SK-N-DZ (cell line): ENCODE results near the gene ALDH3B1. TPM values are rescaled to one million over a fixed set of nuclear protein-coding genes. Genes with fewer than 3 reads are reported as not detected.
"Not testable (repeated sequence)": the region's sequence is repeated elsewhere in the genome, so short reads cannot be mapped to it uniquely, and the experiment has no call there.

Experiments used
- DNase-seq: peaks from one replicate; pipeline ENCODE4 v3.0.0-alpha.2; 2015; ENCODE audit warnings: low spot score
- polyA plus RNA-seq, 2 experiments: library from polyadenylated mRNA; depleted of rRNA; stranded (reverse); fragments of >200 nt; gene quantifications; 2 replicates each; pipeline ENCODE4 v1.2.3, GENCODE V29; 2014

Gene ALDH3B1
- polyA plus RNA-seq (2014; cell fraction: cytosol; rRNA removed): 0.77 and 1.3 TPM in 2 replicates
- polyA plus RNA-seq (2014; cell fraction: nucleus; rRNA removed): 1.1 TPM in 2 replicates

GRCh38 chr11:68010090-68011041, at the start of gene ALDH3B1:
TSS of gene ALDH3B1 (plus strand) at chr11:68010327. CDS start at chr11:68015298, 4,971 bp downstream.
- DNase-seq: peak; percentile 55

- not testable (repeated sequence) for DNase-seq
Observed at GRCh38 chr11:67963217-67963616, 46.9 kb upstream of the ALDH3B1 start.

- not testable (repeated sequence) for DNase-seq
Observed at GRCh38 chr11:67963879-67964278, 46.2 kb upstream of the ALDH3B1 start.

GRCh38 chr11:67964746-67965145, 45.4 kb upstream of the ALDH3B1 start:
- DNase-seq: not testable (repeated sequence)

- DNase-seq: not testable (repeated sequence)
Observed at GRCh38 chr11:67965830-67966348, 44.2 kb upstream of the ALDH3B1 start.

GRCh38 chr11:67974746-67975145, 35.4 kb upstream of the ALDH3B1 start:
- not testable (repeated sequence) for DNase-seq

- not testable (repeated sequence) for DNase-seq
Observed at GRCh38 chr11:67978766-67979418, 31.2 kb upstream of the ALDH3B1 start.

GRCh38 chr11:67981226-67981625, 28.9 kb upstream of the ALDH3B1 start:
- not testable (repeated sequence) for DNase-seq

GRCh38 chr11:67982255-67982857, 27.8 kb upstream of the ALDH3B1 start:
- DNase-seq: not testable (repeated sequence)

- DNase-seq: no peak
Observed at GRCh38 chr11:67983951-67984350, 26.2 kb upstream of the ALDH3B1 start.

- not testable (repeated sequence) for DNase-seq
Observed at GRCh38 chr11:67985302-67985701, 24.8 kb upstream of the ALDH3B1 start.

GRCh38 chr11:67990546-67991346, 19.4 kb upstream of the ALDH3B1 start:
- not testable (repeated sequence) for DNase-seq

- DNase-seq: not testable (repeated sequence)
Observed at GRCh38 chr11:67991347-67992121, 18.6 kb upstream of the ALDH3B1 start.

- DNase-seq: peak; percentile 13
Observed at GRCh38 chr11:67993821-67994220, 16.3 kb upstream of the ALDH3B1 start.

GRCh38 chr11:67994387-67994786, 15.7 kb upstream of the ALDH3B1 start:
- DNase-seq: not testable (repeated sequence)

GRCh38 chr11:67995129-67995528, 15.0 kb upstream of the ALDH3B1 start:
- DNase-seq: not testable (repeated sequence)

GRCh38 chr11:67995579-67995978, 14.5 kb upstream of the ALDH3B1 start:
- not testable (repeated sequence) for DNase-seq

- DNase-seq: no peak
Observed at GRCh38 chr11:67996051-67996450, 14.1 kb upstream of the ALDH3B1 start.

GRCh38 chr11:67996622-67997474, 13.3 kb upstream of the ALDH3B1 start:
- peak; percentile 38 for DNase-seq
